ENCODE measurements around the gene KIAA0930.

DNA sequence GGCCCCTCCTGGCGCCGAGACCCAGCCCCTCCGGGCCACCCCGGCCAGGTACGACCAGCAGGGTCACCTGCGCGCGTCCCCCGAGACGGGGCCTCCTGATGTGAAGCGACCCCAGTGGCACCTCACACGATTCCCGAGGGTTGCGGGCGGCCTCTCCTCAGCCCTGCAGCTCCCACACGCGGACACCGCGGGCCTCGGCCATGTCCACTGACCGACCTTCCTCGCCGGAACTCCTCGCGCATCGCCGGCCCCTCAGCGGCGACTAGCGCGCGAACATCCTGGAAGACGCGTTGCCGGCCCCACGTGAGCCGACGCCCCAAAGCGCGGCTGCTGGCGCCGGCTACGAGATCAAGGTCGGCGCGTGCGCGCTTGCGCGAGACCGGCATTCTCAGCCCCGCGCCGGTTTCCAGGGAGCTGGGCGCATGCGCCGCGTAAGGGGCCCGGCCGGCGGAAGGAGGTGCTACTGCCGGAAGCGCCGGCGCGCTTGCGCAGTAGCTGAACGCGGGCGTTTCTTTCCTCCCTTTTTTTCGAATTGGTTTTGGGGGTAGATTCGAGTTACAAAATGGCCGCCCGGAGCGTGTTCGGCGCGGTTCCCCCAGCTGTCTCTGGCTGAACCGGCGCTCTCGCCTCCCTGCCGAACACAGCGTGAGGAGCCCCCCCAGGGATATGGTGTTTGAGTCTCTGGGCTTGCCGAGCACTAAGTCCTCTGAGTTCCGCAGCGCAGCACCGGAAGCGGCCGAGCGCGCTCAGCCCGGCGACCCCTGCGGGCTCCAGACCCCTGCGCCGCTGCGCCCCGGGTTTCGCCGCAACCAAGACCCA is 77.0 kb downstream of the KIAA0930 start, which contains the start of gene NUP50:
- TF ChIP-seq, protein P1, sequence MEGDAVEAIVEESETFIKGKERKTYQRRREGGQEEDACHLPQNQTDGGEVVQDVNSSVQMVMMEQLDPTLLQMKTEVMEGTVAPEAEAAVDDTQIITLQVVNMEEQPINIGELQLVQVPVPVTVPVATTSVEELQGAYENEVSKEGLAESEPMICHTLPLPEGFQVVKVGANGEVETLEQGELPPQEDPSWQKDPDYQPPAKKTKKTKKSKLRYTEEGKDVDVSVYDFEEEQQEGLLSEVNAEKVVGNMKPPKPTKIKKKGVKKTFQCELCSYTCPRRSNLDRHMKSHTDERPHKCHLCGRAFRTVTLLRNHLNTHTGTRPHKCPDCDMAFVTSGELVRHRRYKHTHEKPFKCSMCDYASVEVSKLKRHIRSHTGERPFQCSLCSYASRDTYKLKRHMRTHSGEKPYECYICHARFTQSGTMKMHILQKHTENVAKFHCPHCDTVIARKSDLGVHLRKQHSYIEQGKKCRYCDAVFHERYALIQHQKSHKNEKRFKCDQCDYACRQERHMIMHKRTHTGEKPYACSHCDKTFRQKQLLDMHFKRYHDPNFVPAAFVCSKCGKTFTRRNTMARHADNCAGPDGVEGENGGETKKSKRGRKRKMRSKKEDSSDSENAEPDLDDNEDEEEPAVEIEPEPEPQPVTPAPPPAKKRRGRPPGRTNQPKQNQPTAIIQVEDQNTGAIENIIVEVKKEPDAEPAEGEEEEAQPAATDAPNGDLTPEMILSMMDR (IDR thresholded peaks at IDR 0.05): peak in 2 of 5 experiments; percentile 11 to 28
- TF ChIP-seq POLR2AphosphoS5 (IDR thresholded peaks at IDR 0.05) (peak; percentile 88 to 92 (median 92)), EP300 (IDR thresholded peaks at IDR 0.05; ENCODE audit: low read depth) (no peak)
